ENCODE data around the gene DSCAML1. TPM values are rescaled to one million over a fixed set of nuclear protein-coding genes. Genes with fewer than 3 reads are reported as not detected.

DSCAML1 gene
- total RNA-seq, 1 donor from 2014 or later = 1.2 TPM

DNA sequence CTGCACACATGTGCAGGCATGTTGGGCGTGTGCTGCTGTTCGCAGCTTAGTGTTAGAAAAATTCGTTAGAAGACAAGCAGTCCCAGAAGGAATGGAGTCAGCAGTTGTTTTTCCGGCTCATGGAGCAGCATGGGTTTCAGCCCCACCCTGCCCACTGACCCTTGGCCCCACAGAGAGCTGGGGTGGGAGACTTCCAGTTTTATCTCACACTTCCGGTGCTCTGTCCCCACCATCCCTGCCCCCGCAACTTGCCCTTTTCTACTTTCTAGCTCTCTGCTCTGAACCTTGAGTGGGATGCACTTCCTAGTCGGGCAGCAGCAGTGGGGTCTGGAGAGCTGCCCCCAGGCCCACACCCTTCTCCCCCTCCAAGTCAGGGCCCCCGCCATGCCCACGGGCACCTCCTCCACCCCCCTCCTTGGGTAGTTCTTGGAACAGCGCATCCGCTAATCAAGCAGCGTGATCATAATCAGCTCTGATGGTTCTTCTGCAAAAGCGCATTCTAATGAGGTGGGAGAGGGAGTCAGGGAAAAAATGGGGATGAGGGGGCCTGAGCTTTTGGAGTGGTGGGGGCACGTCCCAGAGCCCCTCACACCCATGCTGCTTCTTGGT, 285.0 kb downstream of the DSCAML1 start:
- intact Hi-C loops (cut with micrococcal nuclease) = no loop called here
- no peak for DNase-seq
- no peak for ATAC-seq

DNA sequence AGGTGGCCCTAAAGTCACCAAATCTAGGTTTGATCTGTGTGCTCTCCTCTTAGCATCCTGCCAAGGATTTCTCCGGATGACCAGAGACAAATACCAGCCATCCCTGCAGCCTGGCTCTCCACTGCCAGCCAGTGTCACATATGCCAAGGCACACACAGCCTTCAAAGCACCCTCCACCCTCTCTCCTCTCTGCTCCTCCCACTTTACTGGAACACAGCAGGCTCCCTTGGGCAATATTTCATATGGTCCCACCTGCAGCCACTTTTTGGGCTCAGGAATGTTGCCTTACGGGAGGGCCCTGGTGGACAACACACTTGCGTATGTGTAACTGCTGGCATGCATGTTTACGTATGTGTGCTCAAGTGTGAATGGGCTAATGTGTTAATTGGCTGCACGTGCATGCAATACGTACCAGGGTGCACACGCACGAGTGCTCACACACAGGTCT, 285.5 kb downstream of the DSCAML1 start:
- no peak for DNase-seq
- intact Hi-C loops (cut with micrococcal nuclease) = no loop called here
- ATAC-seq = no peak

DNA sequence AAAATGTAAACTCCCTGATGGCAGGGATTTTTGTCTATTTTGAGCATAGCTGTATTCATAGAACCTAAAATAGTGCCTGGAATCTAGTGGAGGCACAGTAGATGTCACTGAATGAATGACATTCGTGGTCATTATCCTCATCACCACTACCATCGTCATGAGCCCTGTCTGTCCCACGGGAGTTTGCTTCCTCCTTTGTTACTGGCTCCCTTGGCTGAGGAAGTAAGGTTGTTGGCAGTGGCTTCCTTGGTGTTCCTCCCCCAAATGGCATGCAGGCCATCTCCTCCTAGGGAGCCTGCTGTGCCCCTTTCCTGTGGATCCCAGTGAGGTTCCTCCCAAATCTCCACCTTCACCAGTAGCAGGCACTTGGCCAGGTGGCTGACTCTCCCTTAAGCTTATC, 286.4 kb downstream of the DSCAML1 start:
- ATAC-seq = no peak
- DNase-seq = no peak
- intact Hi-C loops (cut with micrococcal nuclease) = no loop called here

DNA sequence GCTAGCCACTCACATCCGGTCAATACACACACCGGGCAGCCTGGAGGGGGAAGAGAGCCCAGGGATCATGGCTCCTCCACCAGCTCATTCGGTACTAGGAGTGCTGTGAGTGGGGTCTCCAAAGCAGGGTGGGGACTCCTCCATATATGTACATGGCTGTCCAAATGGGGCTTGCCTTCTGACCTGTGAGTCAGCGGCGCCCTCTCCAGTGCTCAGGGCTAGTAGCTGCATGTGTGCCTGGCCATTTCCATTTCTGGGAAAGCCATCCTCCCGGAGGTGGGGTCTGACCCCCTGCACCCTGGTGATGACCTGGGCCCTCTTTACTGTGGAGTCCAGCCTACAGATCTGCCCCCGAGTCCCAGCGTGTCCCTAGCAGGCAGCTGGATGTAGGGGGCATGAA, 287.5 kb downstream of the DSCAML1 start:
- DNase-seq (no peak), ATAC-seq (no peak)
- intact Hi-C loops (cut with micrococcal nuclease) = no loop called here

DNA sequence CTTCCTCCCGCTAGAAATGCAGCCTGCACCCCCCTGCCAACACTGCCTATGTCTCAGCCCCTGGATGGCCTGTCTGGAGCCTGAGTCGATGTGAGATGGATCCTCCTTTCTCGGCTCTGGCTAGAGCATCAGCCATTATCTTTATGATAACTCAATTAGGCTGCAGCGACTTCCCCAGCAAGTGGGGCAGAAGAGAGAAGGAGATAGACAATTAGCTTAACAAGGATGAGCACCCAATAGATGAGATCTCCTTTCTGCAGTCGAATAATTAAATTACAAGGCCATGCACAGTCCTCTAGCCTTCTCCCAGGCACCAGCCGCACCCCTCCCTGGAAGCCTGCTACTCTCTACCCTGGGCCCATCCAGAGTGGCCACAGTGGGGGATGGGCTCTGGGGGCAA, 290.0 kb downstream of the DSCAML1 start:
- intact Hi-C loops (cut with micrococcal nuclease) = no loop called here
- ATAC-seq (no peak), DNase-seq (no peak)

DNA sequence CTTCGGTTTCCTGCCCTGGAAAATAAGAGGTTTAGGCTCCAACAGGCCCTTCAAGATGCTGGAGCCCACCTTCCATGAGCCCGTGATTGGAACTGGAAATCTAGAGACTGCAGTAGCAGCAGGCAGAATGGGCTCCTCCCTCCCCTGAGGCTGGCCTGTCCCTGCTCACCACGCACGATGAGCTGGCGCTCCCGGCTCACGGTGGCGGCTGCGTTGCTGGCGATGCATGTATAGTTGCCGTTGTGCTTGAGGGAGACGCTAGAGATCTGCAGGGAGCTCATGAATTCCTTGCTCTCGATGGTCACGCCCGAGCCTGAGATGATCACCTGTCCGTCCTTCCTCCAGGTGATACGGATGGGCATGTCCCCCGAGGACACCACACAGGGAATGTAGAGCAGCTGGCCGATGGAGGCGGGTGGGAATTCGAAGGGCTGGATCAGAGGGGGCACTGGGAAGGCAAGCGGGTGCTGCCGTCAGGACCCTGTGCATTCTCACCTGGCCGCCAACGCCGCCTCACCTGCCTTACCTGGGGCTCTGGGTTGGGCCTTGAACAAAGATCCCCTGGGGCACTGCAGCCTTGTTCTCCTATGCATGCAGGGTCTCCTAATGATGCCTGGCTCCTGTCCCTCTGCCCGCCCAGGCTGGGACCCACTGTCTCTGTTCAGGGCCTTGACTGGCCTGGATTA, 291.6 kb downstream of the DSCAML1 start:
- intact Hi-C loops (cut with micrococcal nuclease) = no loop called here
- no peak for DNase-seq

DNA sequence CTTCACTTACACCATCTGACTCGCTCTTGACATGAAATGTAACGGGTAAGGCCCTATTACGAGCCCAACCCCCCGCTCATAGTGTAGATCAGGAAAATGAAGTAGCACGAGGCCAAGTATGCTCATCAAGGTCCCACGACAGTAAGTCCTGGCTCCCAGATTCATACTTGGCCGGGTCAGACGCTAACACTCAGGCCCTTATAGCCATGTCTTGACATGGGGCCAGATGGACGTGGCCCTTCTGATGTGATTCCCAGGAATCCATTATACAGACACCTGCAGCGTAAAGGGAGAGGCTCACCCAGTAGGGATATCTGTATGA, 294.3 kb downstream of the DSCAML1 start:
- DNase-seq = no peak
- ATAC-seq = no peak
- intact Hi-C loops (cut with micrococcal nuclease) = no loop called here

More for the DNA sequence above, 291.6 kb downstream of the DSCAML1 start:
- ATAC-seq = no peak

DNA sequence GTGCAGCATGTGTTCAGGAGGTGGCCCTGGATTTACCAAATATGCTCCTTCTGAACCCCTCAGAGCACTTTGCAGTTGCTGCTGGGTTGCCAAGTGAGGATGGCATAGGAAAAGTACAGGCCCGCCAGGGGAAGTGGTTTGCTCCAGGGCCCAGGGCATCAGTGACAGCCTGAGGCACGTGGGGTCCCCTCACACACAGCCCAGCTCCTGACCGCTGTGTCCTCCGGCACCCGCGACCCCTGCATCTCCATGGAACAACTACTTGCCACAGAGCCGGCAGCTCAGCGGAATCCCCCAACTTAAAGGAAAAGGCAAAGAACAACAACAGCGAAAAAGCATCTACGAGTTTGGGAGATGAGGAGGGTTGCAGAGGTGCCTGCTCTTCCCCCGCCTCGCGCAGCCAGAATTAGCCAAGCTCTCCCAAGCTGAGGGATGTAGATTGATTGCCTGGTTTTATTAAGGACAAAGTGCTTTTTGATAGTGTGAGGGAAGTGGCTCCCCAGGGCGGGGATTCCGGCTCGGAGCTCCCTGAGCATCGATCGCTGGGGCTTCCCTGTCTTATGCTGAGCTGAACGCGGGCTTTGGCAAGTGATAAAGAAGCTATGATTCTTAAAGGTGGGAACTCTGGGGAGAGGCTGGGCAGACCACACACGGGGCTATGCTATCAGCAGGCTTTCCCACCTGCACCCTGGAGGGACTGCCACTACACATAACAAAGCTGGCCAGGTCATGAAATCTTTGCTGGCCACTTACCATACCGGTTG, 294.8 kb downstream of the DSCAML1 start:
- no peak for DNase-seq
- ATAC-seq = no peak
- intact Hi-C loops (cut with micrococcal nuclease) = no loop called here

DNA sequence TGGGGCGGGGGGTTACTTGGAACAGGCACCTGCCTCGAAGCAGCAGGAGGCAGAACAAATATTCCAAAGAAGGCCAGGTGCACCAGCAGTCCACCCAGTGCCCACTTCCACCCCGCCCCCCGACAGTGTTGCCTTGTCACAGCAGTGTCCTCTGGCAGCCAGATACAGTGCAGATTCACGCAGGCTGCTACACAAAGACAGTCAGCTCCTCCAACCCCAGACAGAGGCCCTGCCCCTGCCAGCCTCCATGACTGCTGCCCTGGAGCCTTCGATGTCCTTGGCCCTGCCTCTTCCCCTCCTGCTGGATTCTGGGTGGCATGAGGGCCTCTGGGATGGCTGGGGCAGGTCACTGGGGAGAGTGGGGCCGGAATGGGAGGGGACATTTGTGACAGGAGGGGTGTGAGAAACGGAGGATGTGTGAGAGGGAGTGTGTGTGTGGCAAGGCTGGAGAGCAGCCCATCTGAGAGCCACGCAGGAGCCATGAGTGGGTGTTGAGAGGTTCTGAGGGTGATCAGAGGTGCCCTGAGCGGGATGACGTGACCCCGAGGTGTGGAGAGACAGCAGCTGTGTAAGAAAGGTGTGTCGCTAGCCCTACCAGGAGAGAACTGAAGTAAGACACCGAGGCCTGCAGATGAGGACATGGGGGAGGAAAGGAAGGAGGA, 295.6 kb downstream of the DSCAML1 start:
- intact Hi-C loops (cut with micrococcal nuclease) = no loop called here
- ATAC-seq (no peak), DNase-seq (no peak)

DNA sequence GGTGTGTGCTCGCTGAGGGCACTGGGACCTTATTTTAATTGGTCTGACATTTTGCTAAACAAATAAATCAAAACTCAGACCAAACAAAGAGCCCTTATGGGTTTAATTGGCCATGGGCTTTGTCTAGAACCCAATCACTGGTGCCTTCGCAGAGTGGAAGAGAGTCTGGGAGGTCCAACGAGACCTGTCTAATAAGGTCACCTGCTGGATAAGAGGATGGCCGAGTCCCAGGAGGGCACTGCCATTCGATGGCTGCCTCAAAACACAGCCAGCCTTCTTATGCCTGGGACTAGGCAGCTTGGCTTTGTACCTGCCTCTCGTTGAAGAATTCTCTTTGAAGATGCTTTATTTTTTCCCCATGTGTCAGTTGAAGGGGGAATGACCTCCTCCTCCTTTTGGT, 298.2 kb downstream of the DSCAML1 start:
- intact Hi-C loops (cut with micrococcal nuclease) = no loop called here
- no peak for DNase-seq
- ATAC-seq = no peak

DNA sequence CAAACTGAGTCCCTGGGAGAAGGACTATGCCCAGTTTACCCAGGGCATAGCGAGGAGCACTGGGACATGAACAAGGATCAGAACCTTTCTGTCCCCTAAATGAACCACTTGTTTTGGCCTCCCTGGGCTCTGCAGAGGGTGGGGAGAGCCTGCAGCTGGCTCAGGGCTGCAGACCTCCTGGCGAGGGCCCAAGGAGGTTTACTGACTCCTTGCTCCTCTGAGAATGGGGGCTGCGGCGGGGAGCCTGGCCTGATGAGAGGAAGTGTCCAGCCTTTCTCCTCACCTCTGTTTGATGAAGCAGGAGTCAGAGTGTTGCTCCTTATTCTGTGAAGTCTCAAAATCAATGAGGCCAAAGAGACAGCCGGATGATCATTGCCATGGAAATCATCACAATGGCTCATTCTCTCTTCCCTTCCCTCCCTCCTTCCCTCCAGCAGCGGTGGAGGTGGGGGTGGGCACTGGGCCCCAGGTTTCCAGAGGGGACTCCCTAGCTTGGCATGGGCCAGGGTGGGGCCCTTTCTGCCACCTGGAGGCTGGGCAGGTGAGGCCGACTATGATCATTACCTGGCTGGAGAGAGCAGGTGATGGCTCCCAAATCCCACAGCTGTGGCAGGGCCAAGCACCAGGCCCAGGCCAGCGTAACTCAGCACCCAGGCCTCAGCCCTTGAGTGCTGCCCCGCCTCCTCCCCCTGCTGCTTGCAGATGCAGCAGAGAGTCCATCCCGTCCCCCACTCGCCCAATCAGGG, 299.6 kb downstream of the DSCAML1 start:
- ATAC-seq = no peak
- intact Hi-C loops (cut with micrococcal nuclease) = no loop called here
- DNase-seq = no peak

DNA sequence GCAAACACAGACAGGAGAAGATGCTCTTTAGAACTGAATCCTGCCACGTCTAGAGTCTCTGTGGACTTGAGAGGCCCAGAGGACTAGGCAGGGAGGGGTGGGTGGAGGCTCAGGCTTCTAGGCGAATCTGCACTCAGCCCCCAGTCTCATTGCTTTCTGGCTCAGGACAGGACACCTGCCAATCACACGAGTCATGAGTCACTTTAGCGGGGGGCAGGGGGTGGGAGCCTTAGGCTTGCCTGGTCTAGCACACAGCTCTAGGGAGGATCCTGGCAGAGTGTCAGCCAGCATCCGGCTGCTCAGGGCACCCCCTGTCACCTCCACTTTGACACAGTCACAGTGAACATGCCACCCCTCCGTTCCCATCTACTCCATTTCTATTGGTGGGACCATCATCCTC, 301.7 kb downstream of the DSCAML1 start:
- ATAC-seq = no peak
- no peak for DNase-seq
- intact Hi-C loops (cut with micrococcal nuclease) = no loop called here

DNA sequence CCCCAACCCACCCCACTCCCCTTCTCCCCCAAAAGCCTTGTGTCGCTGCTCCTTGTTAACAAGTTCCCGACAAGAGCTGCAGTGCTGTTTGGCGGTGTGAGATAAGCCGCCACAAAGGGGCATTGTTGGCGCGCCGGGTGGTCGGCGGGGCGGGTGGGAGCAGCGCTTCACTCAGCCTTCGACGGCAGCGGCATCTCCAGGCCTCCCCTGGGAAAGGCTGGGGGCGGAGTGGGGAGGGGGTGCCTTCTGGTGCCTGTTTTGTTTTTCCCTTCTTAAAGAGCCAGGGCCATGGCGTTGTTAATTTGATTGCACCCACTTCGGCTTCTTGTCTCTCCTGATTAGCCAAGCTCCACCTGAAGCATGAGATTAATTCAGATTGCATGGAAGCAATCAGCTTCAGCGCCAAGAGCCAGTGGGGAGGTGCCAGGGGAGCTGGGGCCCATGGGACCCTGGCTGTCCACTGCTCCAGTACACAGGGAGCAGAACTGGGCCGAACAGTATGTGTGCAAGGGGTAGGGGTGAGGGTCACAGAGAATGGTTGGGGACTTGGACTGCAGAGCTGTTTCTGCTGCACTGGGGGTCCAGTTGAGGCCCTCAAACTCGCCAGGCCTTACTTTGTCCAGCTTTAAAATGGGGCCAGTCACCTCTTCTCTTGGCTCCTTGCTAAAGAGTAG, 304.3 kb downstream of the DSCAML1 start:
- intact Hi-C loops (cut with micrococcal nuclease) = no loop called here
- DNase-seq = no peak
- ATAC-seq = no peak

DNA sequence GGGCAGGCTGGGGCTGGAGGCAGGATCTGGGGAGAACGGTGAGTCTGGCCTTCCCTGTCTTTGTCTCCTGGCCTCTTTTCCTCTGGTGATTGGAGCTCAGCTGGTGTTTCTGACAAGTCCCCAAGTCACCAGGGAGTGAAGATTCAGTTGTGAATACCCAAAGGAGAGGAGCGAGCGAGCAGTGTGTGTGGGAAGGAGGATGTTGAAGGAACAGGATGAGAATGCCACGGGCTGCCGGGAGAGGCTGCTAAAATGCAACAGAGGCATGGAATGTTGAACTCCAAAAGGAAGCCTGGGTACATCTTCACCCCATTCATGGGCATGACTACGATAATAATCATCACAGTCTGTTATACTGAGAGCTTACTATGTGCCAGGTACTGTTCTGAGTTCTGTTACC, 306.1 kb downstream of the DSCAML1 start:
- ATAC-seq (no peak), DNase-seq (no peak)
- intact Hi-C loops (cut with micrococcal nuclease) = no loop called here

DNA sequence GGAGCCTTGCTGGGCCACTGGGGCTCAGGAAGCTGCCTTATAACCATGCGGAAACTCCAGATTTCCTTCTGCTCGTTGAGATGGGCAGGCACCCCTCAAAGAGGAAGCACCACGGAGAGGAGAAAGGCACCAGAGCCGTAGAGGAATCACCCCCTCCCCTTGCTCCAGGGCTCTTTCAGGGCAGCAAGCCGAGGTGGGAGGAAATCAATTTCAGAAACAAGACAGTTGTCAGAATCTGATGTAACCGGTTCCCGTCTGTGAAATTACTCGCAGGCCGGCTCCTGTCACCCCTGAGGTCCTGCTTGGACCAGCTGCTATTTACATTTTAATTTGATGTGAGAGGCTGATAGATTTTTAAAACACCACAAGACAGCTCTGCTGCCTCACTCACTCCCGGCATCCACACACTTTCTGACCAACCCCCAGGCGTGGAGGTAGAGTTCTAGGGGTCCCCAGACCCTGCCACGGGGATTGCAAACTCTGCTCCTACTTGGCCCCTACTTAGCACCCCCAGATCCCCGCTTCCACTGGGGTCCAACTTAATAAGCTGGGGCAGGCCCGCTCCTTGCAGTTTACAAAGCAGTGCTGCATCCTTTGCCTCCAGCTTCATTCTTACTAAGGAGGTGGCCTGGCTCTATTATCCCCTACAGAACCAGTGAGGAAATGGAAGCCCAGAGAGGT, 306.9 kb downstream of the DSCAML1 start:
- no peak for DNase-seq
- intact Hi-C loops (cut with micrococcal nuclease) = no loop called here
- ATAC-seq = no peak

DNA sequence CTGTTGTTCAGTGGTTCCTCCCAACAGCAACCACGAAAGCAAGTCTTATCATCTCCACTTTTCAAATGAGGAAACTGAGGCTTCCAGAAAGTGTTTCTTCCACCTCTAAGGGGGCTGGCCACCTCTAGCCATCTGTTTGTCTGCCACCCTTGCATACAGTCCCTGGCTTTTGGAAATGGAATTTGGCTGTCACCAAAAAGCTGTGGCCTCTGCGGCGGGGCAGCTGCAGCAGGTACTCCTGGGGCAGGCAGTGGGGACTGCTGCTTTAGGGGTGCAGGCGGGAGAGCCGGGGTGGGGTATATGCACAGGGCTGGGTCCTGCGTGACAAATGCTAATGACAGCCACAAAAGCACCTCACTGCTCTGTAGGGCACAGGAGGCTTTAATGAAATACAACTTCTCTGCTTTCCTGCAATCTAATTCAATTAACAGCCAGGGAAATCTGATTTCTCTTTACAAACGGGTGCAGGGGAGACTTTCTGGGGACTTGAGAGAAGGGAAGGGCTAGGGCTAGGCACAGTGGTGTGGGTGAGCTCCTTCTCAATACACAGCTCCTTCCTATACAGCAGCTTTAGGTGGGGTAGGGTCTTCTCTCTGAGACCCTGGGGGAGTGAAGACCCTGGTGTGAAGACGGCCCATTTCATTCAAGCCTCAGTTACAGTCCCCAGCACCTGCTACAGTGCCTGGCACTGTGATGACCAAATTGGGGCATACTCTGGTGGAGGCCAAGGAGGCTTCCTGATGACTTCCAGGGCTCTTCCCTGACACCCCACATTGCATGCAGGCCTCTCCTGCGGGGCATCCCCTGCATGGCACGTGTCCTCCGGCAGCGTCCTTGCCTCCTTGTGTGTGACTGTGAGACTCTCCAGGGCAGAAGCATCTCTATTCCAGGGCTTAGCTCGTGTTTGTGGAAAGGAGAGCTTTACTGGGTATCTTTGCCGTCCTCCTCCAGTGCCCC, 307.7 kb downstream of the DSCAML1 start:
- ATAC-seq = no peak
- intact Hi-C loops (cut with micrococcal nuclease) = no loop called here
- no peak for DNase-seq

DNA sequence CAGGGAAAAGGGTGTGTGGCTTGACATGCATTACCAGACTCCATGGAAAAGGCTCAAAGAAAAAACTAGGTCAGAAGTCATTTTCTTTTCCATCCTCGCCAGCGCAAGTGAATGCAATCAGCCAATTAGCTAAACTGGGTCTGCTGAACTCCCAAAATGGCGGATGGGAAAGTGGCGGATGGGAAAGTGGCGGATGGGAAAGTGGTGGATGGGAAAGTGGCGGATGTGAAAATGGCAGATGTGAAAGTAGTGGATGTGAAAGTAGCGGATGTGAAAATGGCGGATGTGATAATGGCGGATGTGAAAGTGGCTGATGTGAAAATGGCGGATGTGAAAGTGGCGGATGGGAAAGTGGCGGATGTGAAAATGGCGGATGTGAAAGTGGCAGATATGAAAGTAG, 311.0 kb downstream of the DSCAML1 start:
- intact Hi-C loops (cut with micrococcal nuclease) = no loop called here
- ATAC-seq (no peak), DNase-seq (no peak)
